ENCODE data around the gene PIN1.

DNA sequence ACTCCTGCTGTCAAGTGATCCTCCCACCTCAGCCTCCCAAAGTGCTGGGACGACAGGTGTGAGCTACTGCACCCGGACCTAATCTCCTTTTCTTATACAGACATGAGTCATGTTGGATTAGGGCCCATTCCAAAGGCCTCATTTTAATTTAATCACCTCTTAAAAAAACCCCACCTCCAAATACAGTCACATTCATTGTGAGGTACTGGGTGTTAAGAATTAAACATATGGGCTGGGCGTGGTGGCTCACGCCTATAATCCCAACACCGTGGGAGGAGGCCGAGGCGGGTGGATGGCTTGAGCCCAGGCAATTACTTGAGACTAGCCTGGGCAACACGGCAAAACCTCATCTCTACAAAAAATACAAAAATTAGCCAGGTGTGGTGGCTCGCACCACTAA, 46.6 kb downstream of the PIN1 start:
- no peak for TF ChIP-seq POLR2A (IDR thresholded peaks at IDR 0.05; ENCODE audit: low read length)
- TF ChIP-seq GATA1 (IDR thresholded peaks at IDR 0.05; ENCODE audit: low read depth, low read length), result no peak
